DMS53 treated with DMSO at 0.1 percent for 48 hours (cell line): ENCODE data around the gene CSN3.

Experiments used
- DNase-seq: peaks from one replicate; lab custom pipeline; 2025; ENCODE audit not compliant: unreplicated experiment; lab: John Stamatoyannopoulos, UW

CSN3 gene

DNA sequence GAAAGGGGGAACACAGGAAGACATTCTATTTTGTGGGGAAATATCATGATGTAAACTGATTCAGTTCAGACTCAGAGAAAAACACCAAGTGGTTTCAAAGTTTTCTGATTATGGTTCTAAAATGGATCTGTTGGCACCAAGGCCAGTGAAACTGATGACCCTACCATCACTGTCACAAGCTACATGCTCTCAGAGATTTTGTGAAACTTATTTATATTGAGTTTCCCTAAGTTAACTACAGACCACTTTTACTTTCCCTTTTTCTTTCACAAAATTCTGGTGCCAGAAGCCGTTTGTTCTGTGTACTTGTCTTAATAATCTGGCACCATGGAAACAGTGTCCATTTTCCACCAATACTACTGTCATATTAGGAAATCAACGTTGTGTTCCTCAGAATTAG is 48.9 kb downstream of the CSN3 start:
- no peak for DNase-seq

DNA sequence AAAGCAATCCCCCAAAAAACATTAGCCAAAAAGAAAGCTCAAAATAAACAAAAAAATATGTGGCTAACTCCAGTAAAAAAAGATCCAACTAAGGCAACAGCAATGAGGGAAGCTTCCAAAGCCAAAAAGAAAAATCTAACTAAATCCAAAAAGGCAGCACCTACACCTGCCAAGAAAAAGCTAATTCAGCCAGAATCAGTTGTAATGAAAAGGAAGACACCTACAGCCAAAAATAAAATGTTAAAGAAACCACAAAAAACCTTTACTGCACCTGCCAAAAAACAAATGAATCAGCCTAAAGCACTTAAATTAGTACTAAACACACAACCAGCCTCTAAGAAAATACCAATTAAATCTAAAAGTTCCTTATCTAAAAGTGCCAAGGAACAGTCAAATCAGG is 55.2 kb downstream of the CSN3 start:
- DNase-seq, result no peak

DNA sequence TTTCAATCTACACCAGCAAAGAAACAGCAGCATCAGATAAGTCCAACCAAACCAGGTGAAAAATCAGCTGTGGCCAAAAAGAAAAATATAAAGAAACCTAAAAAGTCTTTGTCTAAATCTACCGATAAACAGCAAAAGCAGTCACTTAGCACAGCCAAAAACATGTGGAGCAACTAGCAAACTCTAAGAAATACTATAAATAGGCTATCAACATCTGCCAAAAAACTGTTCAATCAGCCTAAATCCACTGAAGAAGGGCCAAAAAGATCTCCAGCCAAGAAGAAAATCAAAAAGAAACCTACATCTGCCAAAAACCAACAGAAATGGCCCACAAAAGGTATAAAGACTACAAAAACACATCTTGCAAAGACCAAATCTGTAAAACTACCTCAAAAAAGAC is 55.7 kb downstream of the CSN3 start:
- no peak for DNase-seq

DNA sequence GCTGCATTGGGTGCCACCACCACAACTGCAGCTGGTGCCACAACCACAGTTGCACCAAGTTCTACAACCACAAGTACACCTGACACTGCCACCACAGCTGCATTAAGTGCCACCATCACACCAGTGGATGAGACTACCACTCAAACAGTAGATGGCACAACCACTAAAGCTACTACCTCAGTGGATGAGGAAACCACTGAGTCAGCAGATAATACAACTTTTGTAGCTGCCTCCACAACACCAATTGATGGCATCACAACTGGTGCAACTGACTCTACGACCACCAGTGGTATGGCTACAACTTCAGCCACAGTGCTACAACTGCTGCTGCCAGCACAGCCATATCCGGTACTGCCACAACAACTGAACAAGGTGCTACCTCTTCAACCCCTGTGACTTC is 57.2 kb downstream of the CSN3 start:
- no peak for DNase-seq

DNA sequence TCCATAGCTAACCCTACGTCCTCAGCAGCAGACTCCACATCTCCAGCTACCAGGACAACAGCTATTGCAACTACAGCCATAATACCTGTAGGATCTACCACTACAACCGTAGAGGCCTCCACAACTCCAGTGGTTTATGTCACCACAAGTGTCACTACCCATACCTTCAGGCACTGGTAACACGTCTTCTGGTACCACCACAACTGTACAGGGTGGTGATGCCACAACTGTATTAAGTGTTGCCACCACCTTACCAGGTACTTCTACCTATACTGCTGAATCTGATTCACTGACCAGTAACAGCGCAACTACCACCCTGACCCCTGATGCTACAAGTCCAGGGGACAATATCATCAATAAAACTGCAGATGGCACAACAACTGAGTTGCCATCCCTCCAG is 57.8 kb downstream of the CSN3 start:
- no peak for DNase-seq
